Upper lobe of left lung (tissue), 4 donors: Measurements from ENCODE around the gene PREB.

ENCODE experiments used
- POLR2A ChIP-seq, 4 donors: fragments of 450-650 bp; IDR thresholded peaks; one replicate each; pipeline ENCODE4 v1.5.1; 2016 to 2017; ENCODE audit warnings: antibody characterized with exemption in 4 of 4, mild to moderate bottlenecking in 2 of 4
- POLR2AphosphoS5 ChIP-seq, 2 donors: sonication (generic); formaldehyde crosslinking; IDR thresholded peaks; one replicate each; pipeline ENCODE4 v1.5.1; 2017; ENCODE audit warnings: antibody characterized with exemption in 2 of 2
- TF ChIP-seq, protein P1 (sequence below), 6 experiments: fragments of 450-650 bp in 4 of 6; fragments of 200-600 bp in 2 of 6; sonication (generic) in 2 of 6; IDR thresholded peaks; one replicate each; pipeline ENCODE4 v1.5.1; 2016 to 2019; ENCODE audit warnings: antibody characterized with exemption in 6 of 6

DNA sequence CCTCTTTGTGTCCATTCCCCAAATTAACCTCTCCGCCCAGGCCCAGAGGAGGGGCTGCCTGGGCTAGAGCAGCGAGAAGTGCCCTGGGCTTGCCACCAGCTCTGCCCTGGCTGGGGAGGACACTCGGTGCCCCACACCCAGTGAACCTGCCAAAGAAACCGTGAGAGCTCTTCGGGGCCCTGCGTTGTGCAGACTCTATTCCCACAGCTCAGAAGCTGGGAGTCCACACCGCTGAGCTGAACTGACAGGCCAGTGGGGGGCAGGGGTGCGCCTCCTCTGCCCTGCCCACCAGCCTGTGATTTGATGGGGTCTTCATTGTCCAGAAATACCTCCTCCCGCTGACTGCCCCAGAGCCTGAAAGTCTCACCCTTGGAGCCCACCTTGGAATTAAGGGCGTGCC, 34.4 kb downstream of the PREB start:
- TF ChIP-seq POLR2AphosphoS5 (IDR thresholded peaks at IDR 0.05) (no peak), POLR2A (IDR thresholded peaks at IDR 0.05) (no peak)
- TF ChIP-seq, protein P1, sequence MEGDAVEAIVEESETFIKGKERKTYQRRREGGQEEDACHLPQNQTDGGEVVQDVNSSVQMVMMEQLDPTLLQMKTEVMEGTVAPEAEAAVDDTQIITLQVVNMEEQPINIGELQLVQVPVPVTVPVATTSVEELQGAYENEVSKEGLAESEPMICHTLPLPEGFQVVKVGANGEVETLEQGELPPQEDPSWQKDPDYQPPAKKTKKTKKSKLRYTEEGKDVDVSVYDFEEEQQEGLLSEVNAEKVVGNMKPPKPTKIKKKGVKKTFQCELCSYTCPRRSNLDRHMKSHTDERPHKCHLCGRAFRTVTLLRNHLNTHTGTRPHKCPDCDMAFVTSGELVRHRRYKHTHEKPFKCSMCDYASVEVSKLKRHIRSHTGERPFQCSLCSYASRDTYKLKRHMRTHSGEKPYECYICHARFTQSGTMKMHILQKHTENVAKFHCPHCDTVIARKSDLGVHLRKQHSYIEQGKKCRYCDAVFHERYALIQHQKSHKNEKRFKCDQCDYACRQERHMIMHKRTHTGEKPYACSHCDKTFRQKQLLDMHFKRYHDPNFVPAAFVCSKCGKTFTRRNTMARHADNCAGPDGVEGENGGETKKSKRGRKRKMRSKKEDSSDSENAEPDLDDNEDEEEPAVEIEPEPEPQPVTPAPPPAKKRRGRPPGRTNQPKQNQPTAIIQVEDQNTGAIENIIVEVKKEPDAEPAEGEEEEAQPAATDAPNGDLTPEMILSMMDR (IDR thresholded peaks at IDR 0.05): no peak
